Lower lobe of right lung (tissue), 2 donors: ENCODE results near the gene LRRN4CL. TPM values are rescaled to one million over a fixed set of nuclear protein-coding genes. Genes with fewer than 3 reads are reported as not detected.
"Not testable (repeated sequence)": the region's sequence is repeated elsewhere in the genome, so short reads cannot be mapped to it uniquely, and the experiment has no call there.

Experiments used
- ATAC-seq, 2 donors: fragments of 200-7000 bp; cut with Tn5 transposase; one replicate each; pipeline ENCODE4 v1.9.1; 2020 to 2022; ENCODE audit warnings: mild to moderate bottlenecking in 2 of 2, moderate library complexity in 2 of 2
- DNase-seq: peaks from one replicate; pipeline ENCODE4 v3.0.0-alpha.2; 2020
- H3K27ac ChIP-seq: fragments of 200-600 bp; one replicate; pipeline ENCODE4 v1.8.0; 2022
- H3K27me3 ChIP-seq: fragments of 200-600 bp; one replicate; pipeline ENCODE4 v1.8.0; 2022; ENCODE audit warnings: low read depth
- H3K36me3 ChIP-seq: fragments of 200-600 bp; one replicate; pipeline ENCODE4 v1.8.0; 2022; ENCODE audit warnings: mild to moderate bottlenecking
- H3K4me1 ChIP-seq: fragments of 200-600 bp; one replicate; pipeline ENCODE4 v1.8.0; 2022
- H3K4me3 ChIP-seq: fragments of 200-600 bp; one replicate; pipeline ENCODE4 v1.8.0; 2022; ENCODE audit warnings: mild to moderate bottlenecking
- H3K9me3 ChIP-seq: fragments of 200-600 bp; one replicate; pipeline ENCODE4 v1.8.0; 2022
- CTCF ChIP-seq: fragments of 200-600 bp; IDR thresholded peaks from one replicate; pipeline ENCODE4 v1.8.0; 2022; ENCODE audit warnings: antibody characterized with exemption, mild to moderate bottlenecking
- intact Hi-C: fragments of 100-400 bp; cut with DNase I; formaldehyde crosslinking; loops from one replicate; pipeline ENCODE4 v1.11.0; 2022
- long read RNA-seq: library from polyadenylated mRNA; unstranded; transcript quantifications from one replicate; pipeline ENCODE4 v2.0.0, GENCODE V29; 2021
- total RNA-seq: library from RNA; stranded (reverse); fragmentation: NEBNext Ultra II Directional; extraction: Animal tissue kit (Norgen Biotek cat#: 25700); gene quantifications from one replicate; pipeline ENCODE4 v1.2.1, GENCODE V29; 2021
- donor health status: DM: no; HTN: yes; CAD: no; lungs with severe emphysema.

Gene LRRN4CL
- total RNA-seq, result 3.4 TPM
- long read RNA-seq, partial matches to known transcripts, result 0 of 1 reads
- long read RNA-seq, other reads (novel, unspliced or antisense), result 0 of 1 reads

- Histone ChIP-seq H3K27ac (peak within 1 kb of the TSS; percentile 36), H3K4me3 (peak within 1 kb of the TSS; percentile 41), H3K4me1 (peaks cover 12% of the 10 kb centered on the region), H3K36me3 (peaks cover 40% of the 10 kb centered on the region), H3K9me3 (no peaks in the 10 kb centered on the region), H3K27me3 (peaks cover 8% of the 10 kb centered on the region)
- DNase-seq (no peak), ATAC-seq (peak; percentile 46 to 48)
- intact Hi-C loops, result no loop called here
- no peak for TF ChIP-seq CTCF
Measured at GRCh38 chr11:62689421-62690183, at the start of gene LRRN4CL. TSS of gene LRRN4CL (minus strand) at chr11:62689530. CDS start at chr11:62688508, 1,022 bp downstream.

- no peaks in the 10 kb centered on the region for H3K9me3 ChIP-seq
- H3K27ac ChIP-seq, result no peak overlapping the region
- no peak overlapping the region for H3K4me3 ChIP-seq
- TF ChIP-seq CTCF, result no peak
- DNase-seq (no peak), ATAC-seq (no peak)
- H3K27me3 ChIP-seq, result no peaks in the 10 kb centered on the region
- H3K36me3 ChIP-seq, result peaks cover 96% of the 10 kb centered on the region
- intact Hi-C loops, result no loop called here
- H3K4me1 ChIP-seq, result peaks cover 10% of the 10 kb centered on the region
Measured at GRCh38 chr11:62737196-62737595, 47.9 kb upstream of the LRRN4CL start.

- Histone ChIP-seq H3K36me3 (peaks cover 64% of the 10 kb centered on the region), H3K27ac (no peak overlapping the region), H3K9me3 (no peaks in the 10 kb centered on the region), H3K4me1 (peaks cover 29% of the 10 kb centered on the region), H3K27me3 (no peaks in the 10 kb centered on the region), H3K4me3 (no peak overlapping the region)
- DNase-seq (no peak), ATAC-seq (no peak)
- no peak for TF ChIP-seq CTCF
- intact Hi-C loops, result no loop called here
Measured at GRCh38 chr11:62732830-62733229, 43.5 kb upstream of the LRRN4CL start.

- H3K9me3 ChIP-seq, DNase-seq, intact Hi-C loops, ATAC-seq, H3K27me3 ChIP-seq, H3K27ac ChIP-seq: not testable (repeated sequence)
- Histone ChIP-seq H3K4me3 (peak overlapping the region; percentile 96), H3K4me1 (peaks cover 40% of the 10 kb centered on the region), H3K36me3 (peaks cover 36% of the 10 kb centered on the region)
Measured at GRCh38 chr11:62730076-62730475, 40.7 kb upstream of the LRRN4CL start.

GRCh38 chr11:62728171-62728988 is 39.0 kb upstream of the LRRN4CL start, which contains the start of gene TTC9C:
TSS of gene TTC9C (plus strand) at chr11:62728486. CDS start at chr11:62728849, 363 bp downstream.
- DNase-seq (peak; percentile 90), ATAC-seq (peak; percentile 81 to 84)
- peak within 1 kb of the TSS; percentile 96 for H3K4me3 ChIP-seq
- H3K9me3 ChIP-seq, result no peaks in the 10 kb centered on the region
- intact Hi-C loops, result no loop called here
- H3K27ac ChIP-seq, result peak within 1 kb of the TSS; percentile 94
- no peak for TF ChIP-seq CTCF
- H3K4me1 ChIP-seq, result peaks cover 57% of the 10 kb centered on the region
- peaks cover 29% of the 10 kb centered on the region for H3K36me3 ChIP-seq
- no peaks in the 10 kb centered on the region for H3K27me3 ChIP-seq
